LNCaP clone FGC (cell line): ENCODE measurements around the gene LPAR2.
A peak's percentile ranks its signal among the peaks of the same experiment; 100 is the strongest.

Experiments used
- DNase-seq: peaks from one replicate; pipeline ENCODE4 v3.0.0-alpha.2; 2011; ENCODE audit warnings: low read depth
- H3K4me3 ChIP-seq: 2 replicates; pipeline ENCODE4 v1.5.1; 2011; ENCODE audit warnings: mild to moderate bottlenecking, low read depth, low read length, control low read depth
- CTCF ChIP-seq: IDR thresholded peaks from 2 replicates; pipeline ENCODE4 v1.5.1; 2012; ENCODE audit warnings: mild to moderate bottlenecking; ENCODE audit not compliant: control insufficient read depth, insufficient read depth; ENCODE audit errors: extremely low read depth

The LPAR2 gene

GRCh38 chr19:19645233-19645870 lies 17.3 kb upstream of the LPAR2 start:
- no peak for TF ChIP-seq CTCF

GRCh38 chr19:19644054-19644388 lies 16.0 kb upstream of the LPAR2 start:
- peak overlapping the region; percentile 92 for H3K4me3 ChIP-seq
- no peak for DNase-seq
- no peak for TF ChIP-seq CTCF

More at GRCh38 chr19:19645233-19645870, 17.3 kb upstream of the LPAR2 start:
- no peak for DNase-seq
- H3K4me3 ChIP-seq, result no peak overlapping the region

- DNase-seq, result no peak
- peak within 1 kb of the TSS; percentile 92 for H3K4me3 ChIP-seq
- peak; percentile 77 for TF ChIP-seq CTCF
Measured at GRCh38 chr19:19643158-19644053, 15.4 kb upstream of the LPAR2 start, which contains the start of gene GMIP. GMIP (minus strand) TSS chr19:19643657; CDS start chr19:19643529, 128 bp downstream.

- no peak for DNase-seq
- peak overlapping the region; percentile 92 for H3K4me3 ChIP-seq
- no peak for TF ChIP-seq CTCF
Measured at GRCh38 chr19:19642506-19643157, 14.6 kb upstream of the LPAR2 start.

GRCh38 chr19:19637523-19638251 lies 9.7 kb upstream of the LPAR2 start:
- no peak for DNase-seq
- no peak for TF ChIP-seq CTCF
- no peak overlapping the region for H3K4me3 ChIP-seq

GRCh38 chr19:19637186-19637522 lies 9.1 kb upstream of the LPAR2 start:
- H3K4me3 ChIP-seq, result no peak overlapping the region
- TF ChIP-seq CTCF, result no peak
- DNase-seq, result no peak
